ENCODE measurements around the gene C3AR1.
"Not testable (repeated sequence)": the region's sequence is repeated elsewhere in the genome, so short reads cannot be mapped to it uniquely, and the experiment has no call there.

The C3AR1 gene

GRCh38 chr12:8018666-8019581 is 47.2 kb downstream of the C3AR1 start:
- no peak for DNase-seq (ENCODE audit: low read depth)
- peak overlapping the region; percentile 24 for H3K4me3 ChIP-seq (ENCODE audit: control insufficient read depth, low read depth, low read length)
- no peak for TF ChIP-seq CTCF (IDR thresholded peaks at IDR 0.05; ENCODE audit: control insufficient read depth, insufficient read depth, low read depth, low read length, missing control alignments)

GRCh38 chr12:8018213-8018612 is 47.9 kb downstream of the C3AR1 start:
- not testable (repeated sequence) for DNase-seq (ENCODE audit: low read depth); H3K4me3 ChIP-seq (ENCODE audit: control insufficient read depth, low read depth, low read length)

- TF ChIP-seq CTCF (IDR thresholded peaks at IDR 0.05; ENCODE audit: control insufficient read depth, insufficient read depth, low read depth, low read length, missing control alignments): no peak
- no peak for DNase-seq (ENCODE audit: low read depth)
- H3K4me3 ChIP-seq (ENCODE audit: control insufficient read depth, low read depth, low read length): no peak overlapping the region
These were observed 51.3 kb downstream of the C3AR1 start for GRCh38 chr12:8014836-8015235.

- H3K4me3 ChIP-seq (ENCODE audit: control insufficient read depth, low read depth, low read length): no peak overlapping the region
- DNase-seq (ENCODE audit: low read depth): no peak
- TF ChIP-seq CTCF (IDR thresholded peaks at IDR 0.05; ENCODE audit: control insufficient read depth, insufficient read depth, low read depth, low read length, missing control alignments): no peak
These were observed 53.4 kb downstream of the C3AR1 start for GRCh38 chr12:8012651-8013309.

GRCh38 chr12:8011331-8011730 is 54.8 kb downstream of the C3AR1 start:
- H3K4me3 ChIP-seq (ENCODE audit: control insufficient read depth, low read depth, low read length): no peak overlapping the region
- TF ChIP-seq CTCF (IDR thresholded peaks at IDR 0.05; ENCODE audit: control insufficient read depth, insufficient read depth, low read depth, low read length, missing control alignments): no peak
- DNase-seq (ENCODE audit: low read depth): no peak

Measured in AG09309 (cell line).